GM12878 (cell line): ENCODE data around the gene KRTAP10-10. TPM values are rescaled to one million over a fixed set of nuclear protein-coding genes. Genes with fewer than 3 reads are reported as not detected.

ENCODE experiments used
- ATAC-seq: fragments of 200-7000 bp; cut with Tn5 transposase; 3 replicates; pipeline ENCODE4 v1.9.1; 2020; ENCODE audit warnings: mild to moderate bottlenecking, moderate library complexity
- BruUV-seq: library from RNA; stranded (reverse); fragments of 400-500 nt; replicated peaks from 2 replicates; lab custom pipeline; 2021; lab: Mats Ljungman, UMichigan
- CTCF ChIA-PET: fragments of 300-600 bp; sonication (Branson Sonifier 250); formaldehyde crosslinking; extraction: SDS; loops from one replicate; lab custom pipeline; 2021; ENCODE audit warnings: inconsistent platforms; lab: Yijun Ruan, JAX
- POLR2A ChIA-PET: fragments of 350-600 bp; formaldehyde crosslinking; extraction: SDS; loops from one replicate; lab custom pipeline; 2021; ENCODE audit warnings: inconsistent platforms; lab: Charles Lee
- RAD21 ChIA-PET: fragments of 300-600 bp; sonication (Branson Sonifier 250); formaldehyde crosslinking; loops from one replicate; lab custom pipeline; 2023; ENCODE audit warnings: antibody characterized with exemption; ENCODE audit not compliant: unreplicated experiment; lab: Charles Lee
- SMC1A ChIA-PET: fragments of 300-600 bp; sonication (Branson Sonifier 250); formaldehyde crosslinking; loops from one replicate; lab custom pipeline; 2023; ENCODE audit not compliant: unreplicated experiment, uncharacterized antibody; lab: Charles Lee
- DNase-seq: peaks from one replicate; pipeline ENCODE4 v3.0.0-alpha.2; 2011; ENCODE audit warnings: low read depth, low spot score
- FAIRE-seq: peaks from 3 replicates; lab custom pipeline; 2011; peaks lifted over from hg19 to GRCh38; lab: Jason Lieb, UNC
- H2AFZ ChIP-seq: 2 replicates; pipeline ENCODE4 v1.6.0; 2011; ENCODE audit warnings: low read depth, low read length, control low read depth; ENCODE audit not compliant: control insufficient read depth
- H3K27ac ChIP-seq: 2 replicates; pipeline ENCODE4 v1.5.1; 2011; ENCODE audit warnings: control low read depth; ENCODE audit not compliant: control insufficient read depth, insufficient read depth
- H3K27me3 ChIP-seq, 2 experiments: replicated peaks in 1 of 2; 2 replicates each; pipeline versions ENCODE4 v1.6.0 to v1.6.1; 2011; ENCODE audit warnings: low read length in 1 of 2; ENCODE audit not compliant: control insufficient read depth in 2 of 2, insufficient read depth in 2 of 2
- H3K36me3 ChIP-seq, 2 experiments: 2 replicates each; pipeline ENCODE4 v1.5.1; 2011; ENCODE audit warnings: low read length in 1 of 2; ENCODE audit not compliant: control insufficient read depth in 2 of 2, insufficient read depth in 2 of 2
- H3K4me1 ChIP-seq: 2 replicates; pipeline ENCODE4 v1.6.1; 2011; ENCODE audit warnings: mild to moderate bottlenecking, low read length, moderate library complexity, mixed read lengths; ENCODE audit not compliant: control insufficient read depth, insufficient read depth
- H3K4me2 ChIP-seq: 2 replicates; pipeline ENCODE4 v1.6.0; 2011; ENCODE audit warnings: control low read depth; ENCODE audit not compliant: control insufficient read depth, insufficient read depth
- H3K4me3 ChIP-seq: fragments of 200-600 bp; sonication (generic); 2 replicates; pipeline ENCODE4 v1.5.1; 2016
- H3K79me2 ChIP-seq: 2 replicates; pipeline ENCODE4 v1.6.0; 2011; ENCODE audit warnings: low read length; ENCODE audit not compliant: control insufficient read depth, insufficient read depth
- H3K9ac ChIP-seq: 2 replicates; pipeline ENCODE4 v1.8.0; 2011; ENCODE audit warnings: low read length, control low read depth, mixed read lengths; ENCODE audit not compliant: control insufficient read depth, insufficient read depth
- H3K9me3 ChIP-seq: replicated peaks from 3 replicates; pipeline ENCODE4 v1.5.1; 2011; ENCODE audit warnings: mild to moderate bottlenecking, low read length; ENCODE audit not compliant: control insufficient read depth, insufficient read depth
- H4K20me1 ChIP-seq: 2 replicates; pipeline ENCODE4 v1.6.0; 2011; ENCODE audit not compliant: control insufficient read depth, insufficient read depth
- FOXM1 ChIP-seq: IDR thresholded peaks from 2 replicates; pipeline ENCODE4 v1.6.1; 2012; ENCODE audit warnings: low read depth, mild to moderate bottlenecking, inconsistent platforms, low read length, moderate library complexity
- GABPA ChIP-seq: IDR thresholded peaks from 2 replicates; pipeline ENCODE4 v1.6.1; 2014; ENCODE audit warnings: antibody characterized with exemption, low read depth, mild to moderate bottlenecking, inconsistent platforms
- IKZF1 ChIP-seq: fragments of 450-650 bp; conservative IDR thresholded peaks from 2 replicates; pipeline ENCODE4 v1.6.1; 2017; ENCODE audit warnings: antibody characterized with exemption, mild to moderate bottlenecking
- LARP7 ChIP-seq: fragments of 450-650 bp; IDR thresholded peaks from 2 replicates; pipeline ENCODE4 v1.6.1; 2017; ENCODE audit warnings: mild to moderate bottlenecking
- MEF2B ChIP-seq: fragments of 450-650 bp; IDR thresholded peaks from 2 replicates; pipeline ENCODE4 v1.6.1; 2018; ENCODE audit warnings: mild to moderate bottlenecking, moderate library complexity; ENCODE audit not compliant: partially characterized antibody, poor library complexity, severe bottlenecking
- POU2F2 ChIP-seq: IDR thresholded peaks from 3 replicates; pipeline ENCODE4 v1.6.1; 2011; ENCODE audit warnings: low read depth, mild to moderate bottlenecking, low read length, borderline replicate concordance
- SMAD5 ChIP-seq: IDR thresholded peaks from 2 replicates; pipeline ENCODE4 v1.6.1; 2016; ENCODE audit warnings: antibody characterized with exemption, low read depth
- SUPT20H ChIP-seq: IDR thresholded peaks from 2 replicates; pipeline ENCODE4 v1.6.1; 2011; ENCODE audit warnings: low read depth, mild to moderate bottlenecking, low read length, moderate library complexity, borderline replicate concordance; ENCODE audit not compliant: control insufficient read depth
- TAF1 ChIP-seq: IDR thresholded peaks from 2 replicates; pipeline ENCODE4 v1.6.1; 2011; ENCODE audit warnings: mild to moderate bottlenecking, low read depth, low read length, borderline replicate concordance
- USF2 ChIP-seq: IDR thresholded peaks from 2 replicates; pipeline ENCODE4 v1.6.1; 2011; ENCODE audit warnings: low read depth, low read length, improper control_type of control experiment, borderline replicate concordance
- ZNF207 ChIP-seq: fragments of 450-650 bp; IDR thresholded peaks from 2 replicates; pipeline ENCODE4 v1.6.1; 2014; ENCODE audit warnings: antibody characterized with exemption, mild to moderate bottlenecking, borderline replicate concordance
- ZNF274 ChIP-seq: IDR thresholded peaks from one replicate; pipeline ENCODE4 v1.8.0; 2011; ENCODE audit not compliant: insufficient read length, insufficient read depth
- ZNF687 ChIP-seq: fragments of 450-650 bp; IDR thresholded peaks from 2 replicates; pipeline ENCODE4 v1.6.1; 2017; ENCODE audit warnings: mild to moderate bottlenecking, moderate library complexity
- WGBS: methylation state at CpG from one replicate; pipeline ENCODE4 v1.1.6; 2016; ENCODE audit warnings: low lambda C conversion rate; ENCODE audit not compliant: insufficient replicate concordance, insufficient coverage; ENCODE audit errors: missing lambda C conversion rate; 5-methylcytosine and 5-hydroxymethylcytosine counted together
- in situ Hi-C: fragments of 300-500 bp; cut with MboI; formaldehyde crosslinking; loops from 9 replicates; pipeline ENCODE4 v1.14.3; 2018; ENCODE audit warnings: mixed read lengths
- intact Hi-C: fragments of 100-400 bp; cut with micrococcal nuclease; formaldehyde crosslinking; loops from one replicate; pipeline ENCODE4 v1.14.2; 2022; ENCODE audit not compliant: unreplicated experiment
- polyA plus RNA-seq, 11 experiments: library from polyadenylated mRNA; depleted of rRNA in 4 of 11; unstranded in 6 of 11; stranded (reverse) in 5 of 11; fragments of >200 nt; fragmentation: Nextera tagmentation in 4 of 11; fragmentation: Illumina TruSeq in 1 of 11; extraction: Ambion mirVana in 4 of 11; extraction: Trizol in 1 of 11; gene quantifications; 1 replicate in 1 of 11; 2 replicates in 10 of 11; pipeline versions ENCODE4 v1.2.1 to v1.2.3, GENCODE V29; 2011 to 2016; ENCODE audit warnings: inconsistent platforms in 2 of 11, missing spikeins in 2 of 11, low read depth in 1 of 11
- total RNA-seq, 4 experiments: library from RNA; depleted of rRNA in 3 of 4; stranded (reverse); fragments of >200 nt in 3 of 4; fragmentation: Illumina TruSeq in 1 of 4; extraction: Trizol in 1 of 4; gene quantifications; 2 replicates each; pipeline versions ENCODE4 v1.2.1 to v1.2.3, GENCODE V29; 2013 to 2021

Gene KRTAP10-10
- total and polyA plus RNA-seq, 10 of the 15 experiments (the other 5 are each of a cell fraction or from before 2014, with no cell fraction given), result not detected

DNA sequence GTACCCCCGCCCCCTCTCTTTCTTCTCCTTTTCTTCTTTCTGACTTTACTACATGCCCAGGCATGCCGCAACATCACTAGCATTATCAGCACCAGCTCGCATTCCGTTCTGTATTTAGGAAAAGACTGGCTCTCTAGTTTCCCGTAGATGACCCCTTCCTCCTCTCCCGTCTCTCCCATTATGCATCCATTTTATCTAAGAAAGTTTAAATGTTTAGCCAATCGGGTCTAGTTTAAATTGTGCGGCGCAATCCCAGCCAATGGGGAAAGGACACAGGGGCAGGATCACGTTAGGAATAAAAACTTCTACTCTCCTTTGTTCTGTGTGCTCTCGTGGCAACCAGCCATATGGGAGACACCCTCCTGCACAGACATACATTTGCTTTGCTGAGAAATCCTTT, 39.1 kb upstream of the KRTAP10-10 start:
- RAD21 ChIA-PET, result no interaction called here
- no peaks in the 10 kb centered on the region for H3K79me2 ChIP-seq
- H3K36me3 ChIP-seq, result no peaks in the 10 kb centered on the region
- no peaks in the 10 kb centered on the region for H4K20me1 ChIP-seq
- POLR2A ChIA-PET, result no interaction called here
- no peaks in the 10 kb centered on the region for H3K27me3 ChIP-seq
- FAIRE-seq (no peak), ATAC-seq (no peak), DNase-seq (no peak)
- intact Hi-C loops (no loop called here), in situ Hi-C loops (no loop called here)
- CTCF ChIA-PET, result no interaction called here
- no peak for TF ChIP-seq ZNF687
- WGBS, result 60% methylated on average over 11 of the region's 11 CpGs
- H2AFZ ChIP-seq, result no peak overlapping the region
- no peak overlapping the region for H3K9ac ChIP-seq
- SMC1A ChIA-PET, result no interaction called here
- H3K4me3 ChIP-seq, result no peak overlapping the region
- H3K27ac ChIP-seq, result no peak overlapping the region
- BruUV-seq, result no TSS peak
- H3K4me1 ChIP-seq, result no peaks in the 10 kb centered on the region
- H3K9me3 ChIP-seq, result no peaks in the 10 kb centered on the region; the same call in 2 of the 3 replicates
- no peak overlapping the region for H3K4me2 ChIP-seq

GRCh38 chr21:44599264-44600029, 37.7 kb upstream of the KRTAP10-10 start:
- H3K9ac ChIP-seq, result no peak overlapping the region
- ATAC-seq (no peak), DNase-seq (no peak), FAIRE-seq (no peak)
- no peak overlapping the region for H3K4me2 ChIP-seq
- RAD21 ChIA-PET, result no interaction called here
- H3K27me3 ChIP-seq, result no peaks in the 10 kb centered on the region
- BruUV-seq, result no TSS peak
- SMC1A ChIA-PET, result no interaction called here
- WGBS, result 63% methylated on average over 8 of the region's 8 CpGs
- POLR2A ChIA-PET, result no interaction called here
- no peaks in the 10 kb centered on the region; the same call in 2 of the 3 replicates for H3K9me3 ChIP-seq
- H3K4me3 ChIP-seq, result no peak overlapping the region
- no peaks in the 10 kb centered on the region for H3K4me1 ChIP-seq
- CTCF ChIA-PET, result no interaction called here
- H4K20me1 ChIP-seq, result no peaks in the 10 kb centered on the region
- intact Hi-C loops, result no loop called here
- in situ Hi-C loops, result no loop called here
- H3K79me2 ChIP-seq, result no peaks in the 10 kb centered on the region
- no peak overlapping the region for H3K27ac ChIP-seq
- no peaks in the 10 kb centered on the region for H3K36me3 ChIP-seq
- H2AFZ ChIP-seq, result no peak overlapping the region
- TF ChIP-seq SMAD5 (no peak), TAF1 (no peak), ZNF274 (no peak), GABPA (no peak), POU2F2 (no peak), LARP7 (no peak), FOXM1 (no peak), ZNF207 (no peak), IKZF1 (no peak), SUPT20H (no peak), MEF2B (no peak), USF2 (no peak)
